ENCODE results near the gene S100A11.

DNA sequence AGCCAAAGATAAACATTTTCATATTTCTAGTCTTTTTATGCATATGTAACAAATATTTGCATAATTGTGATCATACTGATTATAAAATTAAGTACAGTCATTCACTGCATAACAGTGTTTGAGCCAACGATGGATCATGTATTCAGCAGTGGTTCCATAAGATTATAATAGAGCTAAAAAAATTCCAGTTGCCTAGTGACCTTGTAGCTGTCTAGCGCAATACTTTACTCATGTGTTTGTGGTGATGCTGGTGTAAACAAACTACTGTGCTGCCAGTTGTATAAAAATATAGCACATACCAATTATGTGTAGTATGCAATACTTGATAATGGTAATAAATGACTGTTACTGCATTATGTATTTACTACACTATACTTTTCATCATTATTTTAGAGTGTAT lies 41.0 kb downstream of the S100A11 start:
- no peak for TF ChIP-seq POLR2AphosphoS5 (IDR thresholded peaks at IDR 0.05; ENCODE audit: low read depth, low read length)
- no peak for TF ChIP-seq TAF1 (IDR thresholded peaks at IDR 0.05; ENCODE audit: borderline replicate concordance, low read depth, low read length)
- no peak for TF ChIP-seq POLR2A (IDR thresholded peaks at IDR 0.05; ENCODE audit: low read depth, low read length)

All from GM12892 (cell line).